NK-92 (cell line): Measurements from ENCODE around the gene RIC8B.
"Not testable (repeated sequence)": the region's sequence is repeated elsewhere in the genome, so short reads cannot be mapped to it uniquely, and the experiment has no call there.

Experiments used
- DNase-seq: peaks from one replicate; lab custom pipeline; 2025; ENCODE audit not compliant: unreplicated experiment; lab: John Stamatoyannopoulos, UW

RIC8B gene

GRCh38 chr12:106774005-106774807 is at the start of gene RIC8B:
TSS of gene RIC8B (plus strand) at chr12:106774682. CDS start at chr12:106774746, 64 bp downstream.
- no peak for DNase-seq

GRCh38 chr12:106724934-106725333 is 49.5 kb upstream of the RIC8B start:
- DNase-seq, result no peak

- not testable (repeated sequence) for DNase-seq
Measured at GRCh38 chr12:106726603-106727202, 47.8 kb upstream of the RIC8B start.

- no peak for DNase-seq
Measured at GRCh38 chr12:106729611-106730010, 44.9 kb upstream of the RIC8B start.

GRCh38 chr12:106732890-106733289 is 41.6 kb upstream of the RIC8B start:
- no peak for DNase-seq

- no peak for DNase-seq
Measured at GRCh38 chr12:106733660-106734059, 40.8 kb upstream of the RIC8B start.

- no peak for DNase-seq
Measured at GRCh38 chr12:106736051-106736957, 38.2 kb upstream of the RIC8B start.

- DNase-seq, result no peak
Measured at GRCh38 chr12:106739318-106739717, 35.2 kb upstream of the RIC8B start.

GRCh38 chr12:106739815-106740530 is 34.5 kb upstream of the RIC8B start:
- no peak for DNase-seq

- DNase-seq, result no peak
Measured at GRCh38 chr12:106740818-106741217, 33.7 kb upstream of the RIC8B start.

- DNase-seq, result no peak
Measured at GRCh38 chr12:106741247-106741646, 33.2 kb upstream of the RIC8B start.

GRCh38 chr12:106743270-106743988 is 31.1 kb upstream of the RIC8B start:
- no peak for DNase-seq

GRCh38 chr12:106744600-106744999 is 29.9 kb upstream of the RIC8B start:
- no peak for DNase-seq

- DNase-seq, result no peak
Measured at GRCh38 chr12:106745181-106745745, 29.2 kb upstream of the RIC8B start.

GRCh38 chr12:106747973-106748436 is 26.5 kb upstream of the RIC8B start:
- no peak for DNase-seq

GRCh38 chr12:106750524-106750923 is 24.0 kb upstream of the RIC8B start:
- DNase-seq, result no peak

- DNase-seq, result no peak
Measured at GRCh38 chr12:106753526-106753925, 21.0 kb upstream of the RIC8B start.

- no peak for DNase-seq
Measured at GRCh38 chr12:106754331-106754730, 20.2 kb upstream of the RIC8B start.

- DNase-seq, result no peak
Measured at GRCh38 chr12:106757623-106758348, 16.7 kb upstream of the RIC8B start.
